GM12801 (cell line): Measurements from ENCODE around the gene RB1.

Experiments
- TF ChIP-seq, protein P1 (sequence below): IDR thresholded peaks from one replicate; pipeline ENCODE4 v1.5.1; 2011; ENCODE audit warnings: control low read depth; ENCODE audit not compliant: insufficient read length; ENCODE audit errors: extremely low read depth

The RB1 gene

DNA sequence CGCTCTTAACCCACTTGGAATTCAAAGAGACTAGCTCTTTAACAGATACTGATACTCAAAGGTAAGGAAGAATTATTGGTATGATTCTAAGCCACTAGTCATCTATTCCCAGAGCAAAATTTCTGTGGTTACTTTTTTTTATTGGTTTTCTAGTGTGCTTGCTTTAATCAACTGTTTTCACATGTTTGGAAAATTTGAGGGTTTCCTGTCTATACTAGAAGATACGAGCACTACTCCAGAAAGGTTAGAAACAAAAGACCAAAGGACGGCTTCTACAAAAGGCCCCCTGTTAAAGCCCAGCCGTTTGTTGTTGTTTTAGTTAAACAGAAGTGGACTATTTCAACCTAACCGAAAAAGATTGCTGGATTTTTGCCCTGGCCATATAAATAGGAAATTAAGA, 127.9 kb downstream of the RB1 start:
- TF ChIP-seq, protein P1, sequence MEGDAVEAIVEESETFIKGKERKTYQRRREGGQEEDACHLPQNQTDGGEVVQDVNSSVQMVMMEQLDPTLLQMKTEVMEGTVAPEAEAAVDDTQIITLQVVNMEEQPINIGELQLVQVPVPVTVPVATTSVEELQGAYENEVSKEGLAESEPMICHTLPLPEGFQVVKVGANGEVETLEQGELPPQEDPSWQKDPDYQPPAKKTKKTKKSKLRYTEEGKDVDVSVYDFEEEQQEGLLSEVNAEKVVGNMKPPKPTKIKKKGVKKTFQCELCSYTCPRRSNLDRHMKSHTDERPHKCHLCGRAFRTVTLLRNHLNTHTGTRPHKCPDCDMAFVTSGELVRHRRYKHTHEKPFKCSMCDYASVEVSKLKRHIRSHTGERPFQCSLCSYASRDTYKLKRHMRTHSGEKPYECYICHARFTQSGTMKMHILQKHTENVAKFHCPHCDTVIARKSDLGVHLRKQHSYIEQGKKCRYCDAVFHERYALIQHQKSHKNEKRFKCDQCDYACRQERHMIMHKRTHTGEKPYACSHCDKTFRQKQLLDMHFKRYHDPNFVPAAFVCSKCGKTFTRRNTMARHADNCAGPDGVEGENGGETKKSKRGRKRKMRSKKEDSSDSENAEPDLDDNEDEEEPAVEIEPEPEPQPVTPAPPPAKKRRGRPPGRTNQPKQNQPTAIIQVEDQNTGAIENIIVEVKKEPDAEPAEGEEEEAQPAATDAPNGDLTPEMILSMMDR, result no peak

DNA sequence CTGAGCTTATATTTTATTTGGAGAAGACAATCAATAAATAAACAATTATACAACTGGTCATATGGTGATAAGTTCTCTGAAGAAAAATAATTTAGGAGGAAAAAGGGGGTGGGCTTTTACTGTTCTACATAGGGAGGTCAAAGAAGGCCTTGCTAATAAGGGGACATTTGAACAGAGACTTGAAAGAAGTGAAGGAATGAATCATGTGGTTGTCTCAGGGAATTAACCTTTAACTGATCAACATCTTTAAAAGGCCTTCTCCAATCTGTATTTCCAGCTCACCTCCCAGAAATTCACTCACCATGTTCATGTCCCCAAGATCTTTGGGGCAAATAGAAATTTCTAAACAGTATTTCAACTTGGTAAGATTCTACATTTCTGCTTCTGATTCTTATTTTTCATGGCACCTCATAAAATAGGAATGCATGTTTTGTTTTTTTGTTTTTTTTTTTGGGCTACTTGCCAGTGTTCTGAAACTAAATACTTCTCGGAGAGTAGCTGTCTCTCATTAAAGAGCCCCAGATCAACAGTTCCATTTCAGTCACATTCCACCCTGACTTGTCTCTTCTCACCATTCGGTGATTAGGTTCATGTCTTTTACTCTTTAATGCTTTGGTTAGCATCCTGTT, 128.6 kb downstream of the RB1 start:
- TF ChIP-seq, protein P1, result no peak

DNA sequence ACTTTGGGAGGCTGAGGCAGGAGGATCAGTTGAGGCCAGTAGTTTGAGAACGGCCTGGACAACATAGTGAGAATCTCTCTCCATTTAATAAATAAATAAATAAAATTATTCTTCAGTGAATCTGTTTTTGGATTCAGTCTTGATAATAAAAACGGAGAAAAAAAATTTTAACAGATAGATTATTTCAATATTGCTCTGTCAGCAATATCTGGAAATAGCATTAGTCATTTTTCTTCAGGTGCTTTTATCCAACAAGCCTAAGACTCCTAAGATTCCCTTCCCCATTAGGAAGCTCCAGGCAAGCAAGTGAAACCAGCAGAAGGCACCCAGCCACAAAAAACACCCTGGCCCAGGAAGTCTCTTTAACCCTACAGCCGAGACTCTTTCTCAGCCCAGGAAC, 130.6 kb downstream of the RB1 start:
- TF ChIP-seq, protein P1, result no peak

DNA sequence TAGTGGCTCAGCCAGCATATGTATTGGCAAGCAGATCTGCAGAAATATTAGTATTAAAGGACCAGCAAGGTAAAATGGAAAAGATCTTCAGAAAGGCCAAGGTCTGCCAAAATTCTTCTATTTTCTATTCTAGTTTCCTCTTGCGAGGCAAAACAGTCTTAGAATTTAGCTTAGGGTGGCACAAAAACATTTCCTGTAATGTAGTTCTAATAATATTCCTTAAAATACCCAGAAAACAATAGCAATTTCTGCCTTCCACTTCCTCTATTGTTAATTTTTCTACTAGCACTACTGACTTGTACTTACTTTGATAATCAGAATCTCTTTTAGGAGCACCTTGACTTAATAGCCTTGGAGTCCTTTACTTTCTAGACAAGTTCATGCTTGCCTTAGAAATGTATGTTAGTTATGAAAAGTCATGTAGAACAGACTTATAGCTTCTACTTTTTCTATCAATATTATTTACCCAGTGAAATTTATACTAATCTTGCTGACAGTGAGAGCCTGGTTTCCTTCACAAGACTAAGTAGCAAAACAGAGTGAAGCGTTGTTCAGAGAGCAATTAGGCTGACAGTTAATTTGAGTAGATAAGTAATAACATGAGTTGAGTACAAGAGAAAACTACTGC, 133.2 kb downstream of the RB1 start:
- TF ChIP-seq, protein P1, result no peak

DNA sequence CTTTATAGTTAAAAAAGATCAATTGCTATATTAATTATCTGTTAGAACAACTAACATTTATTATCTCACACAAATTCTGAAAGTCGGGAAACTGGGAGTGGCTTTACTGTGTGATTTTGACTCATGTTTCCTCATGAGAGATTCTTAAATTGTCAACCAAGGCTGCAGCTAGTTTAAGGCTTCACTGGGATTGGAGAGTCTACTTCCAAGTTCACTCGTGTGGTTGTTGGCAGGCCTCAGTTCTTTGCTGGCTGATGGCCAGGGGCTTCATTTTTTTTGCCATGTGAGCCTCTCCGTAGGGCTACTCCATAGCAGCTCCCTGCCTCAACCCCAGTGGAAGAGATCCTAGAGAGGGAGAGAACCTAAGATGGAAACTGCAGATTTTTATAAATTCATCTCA, 133.8 kb downstream of the RB1 start:
- TF ChIP-seq, protein P1, result no peak

DNA sequence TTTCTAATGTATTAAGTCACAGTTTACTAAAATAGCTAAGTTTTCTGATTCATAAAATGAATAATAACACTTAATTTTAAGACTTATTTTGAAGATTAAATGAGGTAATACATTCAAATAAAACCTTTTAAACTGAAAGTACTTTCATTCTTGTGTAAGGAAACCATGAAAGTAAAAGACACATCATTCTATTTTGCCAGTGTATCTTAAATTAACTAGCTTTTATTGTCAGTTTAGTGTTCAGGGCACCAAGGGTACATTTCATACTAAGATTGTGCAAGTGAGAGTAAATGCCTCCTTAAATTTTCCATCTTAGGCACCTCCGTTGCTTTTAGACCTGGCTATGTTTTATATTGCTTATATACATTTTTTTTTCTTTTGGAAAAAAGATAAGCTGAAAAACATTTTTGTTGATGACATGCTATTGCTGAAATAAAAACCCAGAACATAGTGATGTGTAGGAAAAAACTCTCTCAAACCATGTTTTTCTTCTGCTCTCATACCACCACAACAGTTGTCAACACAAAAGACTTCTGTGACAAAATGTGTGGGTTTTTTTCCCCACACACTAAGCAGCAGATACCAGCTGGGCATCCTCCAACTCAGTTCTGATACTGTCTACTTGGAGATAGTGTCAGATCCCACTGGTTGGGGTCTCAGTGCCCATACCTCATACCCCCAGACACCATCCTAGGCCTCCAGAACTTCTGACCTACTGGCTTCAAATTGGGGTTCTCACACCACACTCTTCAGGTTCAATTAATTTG, 140.1 kb downstream of the RB1 start:
- TF ChIP-seq, protein P1, result no peak

DNA sequence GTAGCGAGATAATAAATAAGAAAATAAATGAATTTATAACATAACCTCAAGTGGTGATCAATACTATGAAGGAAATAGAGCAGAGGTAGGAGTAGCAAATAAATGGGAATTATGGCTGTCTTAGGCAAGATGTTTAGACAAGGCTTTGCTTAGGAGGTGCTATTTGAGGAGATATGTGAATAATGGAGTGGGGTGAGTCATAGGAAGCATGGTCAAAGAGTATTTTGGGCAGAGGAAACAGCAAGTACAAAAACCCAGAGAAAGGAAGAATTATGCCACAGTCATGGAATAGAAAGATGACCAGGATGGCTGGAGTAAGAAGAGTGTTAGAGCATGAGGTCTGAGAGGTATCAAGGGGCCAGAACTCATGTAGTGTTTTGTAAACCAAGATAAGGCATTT, 142.9 kb downstream of the RB1 start:
- TF ChIP-seq, protein P1, result no peak
